Glomerular endothelial cell (primary cell): Measurements from ENCODE around the gene PTGS1. TPM values are rescaled to one million over a fixed set of nuclear protein-coding genes. Genes with fewer than 3 reads are reported as not detected.

Experiments used
- DNase-seq: peaks from one replicate; pipeline ENCODE4 v3.0.0-alpha.2; 2011; ENCODE audit warnings: low read depth, low spot score; ENCODE audit errors: extremely low read depth
- total RNA-seq: library from RNA; depleted of rRNA; stranded (reverse); fragments of >200 nt; gene quantifications from 2 replicates; pipeline ENCODE4 v1.2.3, GENCODE V29; 2015

The PTGS1 gene
- total RNA-seq, 1 donor from 2014 or later: 1.1 TPM

DNA sequence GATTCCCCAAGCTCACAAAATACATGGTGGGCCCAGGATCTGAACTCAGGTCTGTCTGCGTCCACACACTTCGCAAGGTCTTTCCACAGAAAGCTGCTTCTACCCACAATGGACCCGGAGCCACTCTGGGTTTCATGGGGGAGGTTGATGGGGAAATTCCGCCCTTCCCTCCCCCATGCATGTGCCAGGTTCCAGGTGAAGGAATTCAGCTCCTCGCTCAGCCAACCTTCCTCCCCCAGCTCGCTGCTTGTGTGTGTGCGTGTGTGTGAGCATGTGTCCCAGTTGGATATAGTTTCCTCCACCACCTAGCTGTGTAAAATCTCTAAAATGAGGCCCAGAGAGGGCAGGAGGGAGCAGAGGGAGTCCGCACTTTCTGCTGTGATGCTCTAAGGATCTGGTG is 1.0 kb downstream of the PTGS1 start:
- DNase-seq: no peak

DNA sequence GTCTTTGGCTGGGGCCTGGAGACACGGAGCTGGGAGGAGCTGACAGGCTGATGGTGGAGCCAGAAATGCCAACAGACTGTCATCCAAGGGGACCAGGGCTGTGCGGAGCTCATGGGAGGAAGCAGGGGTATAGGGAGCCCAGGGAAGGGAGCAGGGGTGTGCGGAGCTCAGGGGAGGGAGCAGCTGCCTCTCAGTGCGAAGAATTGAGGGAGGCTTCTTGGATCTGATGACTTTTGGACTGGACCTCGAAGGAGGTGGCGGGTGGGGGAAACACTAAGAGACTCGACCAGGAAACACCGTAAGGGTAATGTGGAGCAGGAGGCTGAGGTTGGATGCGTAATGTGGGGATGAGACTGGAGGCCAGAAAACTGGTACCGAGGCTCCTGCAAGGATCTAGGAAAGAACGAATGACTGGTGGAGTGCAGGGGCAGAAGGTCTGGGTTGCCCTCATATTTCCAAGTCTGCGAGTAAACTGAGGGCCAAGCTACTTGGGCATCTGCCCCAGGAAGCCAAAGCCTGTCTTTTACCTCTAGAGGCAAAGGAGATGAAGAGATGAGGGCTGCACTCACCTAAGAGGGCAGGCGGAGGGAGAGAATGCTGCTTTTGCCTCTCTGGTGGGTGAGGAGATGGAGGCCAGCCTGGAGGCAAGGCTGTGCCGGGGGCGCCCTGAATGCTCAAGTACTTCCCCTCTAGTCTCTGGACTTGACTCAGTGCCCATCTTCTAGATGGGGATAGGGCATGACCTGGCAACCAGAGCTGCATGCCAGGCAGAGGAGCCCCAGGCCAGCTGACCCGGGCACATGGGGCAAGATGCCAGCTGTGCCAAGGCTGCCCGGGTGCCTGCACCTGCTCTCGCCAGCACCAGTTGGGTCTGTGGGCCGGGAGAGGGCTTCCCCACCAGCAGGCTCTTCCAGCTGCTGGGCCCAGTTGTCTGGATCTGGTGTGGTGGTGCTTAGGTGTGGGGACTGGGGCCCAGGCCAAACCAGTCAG is 2.3 kb downstream of the PTGS1 start:
- no peak for DNase-seq

DNA sequence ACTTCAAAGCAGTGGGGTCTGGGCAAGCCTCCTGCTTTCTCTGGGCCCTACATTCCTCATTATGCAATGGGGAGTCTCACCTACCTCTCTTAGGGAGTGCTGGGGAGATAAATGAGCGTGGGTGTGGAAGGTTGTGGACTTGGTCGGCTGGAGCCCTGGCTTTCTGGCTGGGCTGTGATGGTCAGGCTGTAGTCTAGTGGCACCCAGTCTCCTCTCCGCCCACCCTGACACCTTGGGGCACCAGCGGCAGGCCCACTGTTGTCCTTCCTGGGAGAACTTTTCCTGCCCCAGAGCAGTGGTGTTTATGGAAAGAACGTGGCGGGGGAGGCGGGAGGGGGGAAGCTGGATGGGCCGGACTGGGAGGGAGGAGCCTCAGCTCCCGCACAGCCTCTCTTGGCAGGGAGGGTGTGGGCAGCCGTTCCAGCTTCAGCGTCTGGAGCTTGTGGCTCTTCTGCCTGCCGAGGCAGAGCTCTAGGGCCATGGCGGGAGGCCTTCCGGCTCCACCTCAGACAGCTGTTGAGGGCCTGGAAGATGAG is 4.1 kb downstream of the PTGS1 start:
- no peak for DNase-seq

DNA sequence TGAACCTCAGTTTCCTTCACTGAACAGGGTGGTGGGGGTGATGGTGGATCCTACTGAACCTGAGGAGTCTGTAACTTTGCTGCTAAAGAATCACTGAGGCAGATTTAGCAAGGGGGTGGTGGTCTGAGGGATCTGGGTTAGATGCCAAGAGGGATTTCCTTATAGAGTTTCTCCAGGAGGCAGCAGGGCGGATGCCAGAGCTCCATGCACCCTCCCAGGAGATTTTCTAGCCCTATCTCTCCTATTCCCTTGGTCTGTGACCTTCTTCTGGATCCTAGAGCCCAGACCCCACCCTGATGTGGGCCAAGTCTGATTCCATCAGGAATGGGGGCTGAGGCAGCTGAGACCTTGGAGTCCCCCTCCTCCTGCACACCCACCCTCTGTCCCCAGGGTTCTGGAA is 6.0 kb downstream of the PTGS1 start:
- no peak for DNase-seq

DNA sequence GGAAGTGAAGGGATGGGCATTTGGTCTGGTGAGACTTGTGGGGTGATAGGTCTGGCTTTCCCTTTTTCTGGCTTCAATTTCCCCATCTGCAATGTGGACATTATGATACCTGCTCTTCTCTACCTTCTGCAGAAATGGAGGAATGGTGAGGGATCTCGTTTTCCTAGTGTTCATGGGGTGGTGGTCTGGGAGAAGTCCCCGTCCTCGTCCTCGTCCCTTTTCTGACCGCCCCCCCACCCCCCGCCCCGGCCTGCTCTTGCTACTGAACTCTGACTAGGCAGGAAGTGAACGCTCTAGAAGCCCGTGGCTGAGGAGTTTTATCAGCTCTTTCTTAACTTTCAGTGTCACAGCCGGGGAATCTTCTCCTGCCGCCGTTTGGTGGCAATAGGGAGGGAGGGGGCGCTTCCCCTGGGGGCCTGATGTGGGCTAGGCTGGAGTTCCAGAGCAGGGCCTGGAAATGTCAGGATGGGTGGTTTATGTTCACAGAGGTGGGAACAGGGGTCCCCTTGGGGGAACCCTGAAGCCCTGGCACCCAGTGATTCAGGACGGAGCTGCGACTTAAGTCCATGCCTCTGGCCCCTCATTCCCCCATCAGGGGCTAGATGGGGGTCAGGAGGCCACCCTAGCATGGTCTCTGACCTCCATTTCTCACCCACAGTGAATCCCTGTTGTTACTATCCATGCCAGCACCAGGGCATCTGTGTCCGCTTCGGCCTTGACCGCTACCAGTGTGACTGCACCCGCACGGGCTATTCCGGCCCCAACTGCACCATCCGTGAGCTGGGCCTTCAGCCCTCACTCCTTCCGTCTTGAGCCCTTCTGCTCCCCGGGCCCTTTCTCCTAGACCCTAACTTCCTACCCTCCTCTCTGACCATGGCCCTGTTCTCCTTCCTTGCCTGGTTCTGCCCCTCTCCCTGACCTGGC is 6.7 kb downstream of the PTGS1 start:
- no peak for DNase-seq

DNA sequence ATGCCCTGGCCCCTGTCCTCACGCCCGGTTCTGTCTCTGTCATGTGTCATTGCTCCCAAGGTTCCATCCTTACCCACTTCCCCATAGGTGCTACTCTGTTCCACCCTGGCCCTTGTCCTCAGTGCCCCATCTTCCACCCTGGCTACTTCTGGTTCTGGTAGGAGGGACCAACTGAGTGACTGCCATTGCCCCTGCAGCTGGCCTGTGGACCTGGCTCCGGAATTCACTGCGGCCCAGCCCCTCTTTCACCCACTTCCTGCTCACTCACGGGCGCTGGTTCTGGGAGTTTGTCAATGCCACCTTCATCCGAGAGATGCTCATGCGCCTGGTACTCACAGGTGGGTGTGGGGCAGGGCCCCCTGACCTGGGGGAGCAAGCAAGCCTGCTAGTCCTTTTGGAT is 7.4 kb downstream of the PTGS1 start:
- DNase-seq: no peak

DNA sequence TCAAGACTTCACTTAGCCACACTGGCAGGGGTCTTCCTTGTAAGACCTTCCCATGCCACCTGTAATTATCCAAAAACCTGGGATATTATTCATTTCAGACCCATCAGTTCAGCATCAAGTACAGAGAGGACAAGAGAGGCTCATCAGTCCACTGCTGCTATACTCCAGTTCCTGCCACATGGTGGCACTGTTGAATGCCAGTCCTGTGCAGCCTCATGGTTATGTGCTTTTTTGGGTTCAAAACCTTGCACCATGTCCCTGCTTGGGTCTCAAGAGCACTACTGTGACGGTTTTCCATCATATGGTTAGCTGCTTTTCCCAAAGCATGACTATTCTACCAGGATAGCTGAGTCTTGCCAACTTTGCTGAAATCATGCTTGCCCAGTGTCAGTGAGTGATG is 8.5 kb downstream of the PTGS1 start:
- DNase-seq: no peak

DNA sequence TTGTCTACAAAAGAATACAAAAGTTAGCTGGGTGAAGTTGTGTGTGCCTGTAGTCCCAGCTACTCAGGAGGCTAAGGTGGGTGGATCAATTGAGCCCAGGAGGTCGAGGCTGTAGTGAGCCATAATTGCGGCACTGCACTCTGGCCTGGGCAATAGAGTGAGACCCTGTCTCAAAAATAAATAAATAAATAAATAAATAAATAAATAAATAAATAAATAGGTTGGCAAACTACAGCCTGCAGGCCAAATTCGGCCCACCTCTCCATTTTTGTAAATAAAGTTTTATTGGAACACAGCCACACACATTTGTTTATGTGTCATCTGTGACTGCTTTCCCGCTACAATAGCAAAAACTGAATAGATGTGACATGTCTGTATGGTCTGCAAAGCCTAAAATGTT is 9.5 kb downstream of the PTGS1 start:
- no peak for DNase-seq

DNA sequence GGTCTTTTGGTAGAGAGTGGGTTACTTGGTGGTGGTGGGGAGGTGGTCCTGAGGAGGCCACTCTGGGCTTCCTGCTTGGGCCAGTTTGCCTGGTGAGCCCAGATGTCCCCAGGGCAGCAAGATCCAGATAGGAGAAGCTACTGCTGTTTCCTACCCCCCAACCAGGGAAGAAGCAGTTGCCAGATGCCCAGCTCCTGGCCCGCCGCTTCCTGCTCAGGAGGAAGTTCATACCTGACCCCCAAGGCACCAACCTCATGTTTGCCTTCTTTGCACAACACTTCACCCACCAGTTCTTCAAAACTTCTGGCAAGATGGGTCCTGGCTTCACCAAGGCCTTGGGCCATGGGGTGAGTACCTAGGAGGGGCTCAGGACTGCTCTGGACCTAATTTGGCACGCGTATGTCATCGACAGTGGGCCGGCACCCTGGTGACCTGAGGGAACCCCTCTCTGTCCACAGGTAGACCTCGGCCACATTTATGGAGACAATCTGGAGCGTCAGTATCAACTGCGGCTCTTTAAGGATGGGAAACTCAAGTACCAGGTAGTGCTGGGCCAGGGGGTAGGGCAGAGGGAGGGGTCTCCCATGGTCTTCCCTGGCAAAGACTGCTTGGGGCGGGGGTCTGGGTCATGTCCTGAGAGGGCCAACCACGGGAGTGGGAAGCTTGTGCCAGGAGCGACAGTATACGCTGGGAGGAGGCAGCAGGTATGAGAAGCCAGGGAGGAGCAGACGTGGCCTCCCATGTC is 10.6 kb downstream of the PTGS1 start:
- DNase-seq: no peak

DNA sequence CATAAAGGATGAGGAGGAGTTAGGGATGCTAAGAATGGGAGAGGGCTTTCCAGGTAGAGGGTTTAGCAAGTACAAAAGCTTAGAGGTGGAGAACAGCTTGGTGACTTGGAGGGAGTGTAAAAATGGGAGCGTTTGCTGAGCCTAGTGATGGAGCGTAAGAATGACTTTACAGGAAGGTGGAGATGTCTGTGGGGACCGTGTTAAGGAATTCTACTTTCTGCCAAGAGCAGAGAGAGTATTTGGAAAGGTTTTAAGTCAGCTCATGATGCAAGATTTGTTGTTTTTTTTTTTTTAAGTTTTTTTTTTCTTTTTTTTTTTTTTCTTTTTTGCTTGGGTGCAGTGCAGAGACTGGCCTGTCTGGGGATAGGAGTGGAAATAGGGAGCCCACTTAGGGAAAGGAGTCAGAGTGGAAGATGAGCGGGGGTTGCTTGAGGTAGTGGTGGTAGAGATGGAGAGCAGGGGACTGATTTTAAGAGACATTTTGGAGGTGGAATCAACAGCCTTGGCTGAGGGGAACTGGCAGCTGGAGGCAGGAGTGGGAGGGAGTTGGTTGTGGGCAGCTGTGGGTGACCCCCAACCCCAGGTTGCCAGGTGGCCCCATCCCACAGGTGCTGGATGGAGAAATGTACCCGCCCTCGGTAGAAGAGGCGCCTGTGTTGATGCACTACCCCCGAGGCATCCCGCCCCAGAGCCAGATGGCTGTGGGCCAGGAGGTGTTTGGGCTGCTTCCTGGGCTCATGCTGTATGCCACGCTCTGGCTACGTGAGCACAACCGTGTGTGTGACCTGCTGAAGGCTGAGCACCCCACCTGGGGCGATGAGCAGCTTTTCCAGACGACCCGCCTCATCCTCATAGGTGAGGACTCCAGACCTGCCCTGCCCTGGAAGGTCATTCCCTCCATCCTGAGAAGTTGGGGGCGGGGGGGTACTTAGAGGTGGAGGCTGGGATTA is 12.4 kb downstream of the PTGS1 start:
- no peak for DNase-seq

DNA sequence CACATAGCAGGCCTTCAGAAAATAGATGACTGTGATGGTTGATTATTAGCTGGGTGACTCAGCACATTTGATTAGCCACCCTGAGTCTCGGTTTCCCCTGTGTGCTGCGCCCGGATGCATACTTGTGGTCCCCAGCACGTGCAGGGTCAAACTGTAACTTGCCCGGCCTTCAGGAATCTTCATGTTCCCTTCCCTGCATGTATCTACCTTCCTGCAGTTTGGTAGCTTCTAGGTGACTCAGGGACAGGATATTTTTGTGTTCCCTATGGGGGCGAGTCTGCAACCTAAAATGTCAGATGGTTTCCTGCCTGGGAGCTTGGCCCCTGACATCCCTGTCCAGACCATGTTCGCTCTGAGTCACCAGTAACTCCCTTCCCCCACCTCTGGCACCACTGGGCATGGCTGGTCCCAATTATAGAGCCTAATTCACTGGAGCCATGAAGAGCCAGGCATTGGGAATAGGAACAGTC is 13.2 kb downstream of the PTGS1 start:
- no peak for DNase-seq

DNA sequence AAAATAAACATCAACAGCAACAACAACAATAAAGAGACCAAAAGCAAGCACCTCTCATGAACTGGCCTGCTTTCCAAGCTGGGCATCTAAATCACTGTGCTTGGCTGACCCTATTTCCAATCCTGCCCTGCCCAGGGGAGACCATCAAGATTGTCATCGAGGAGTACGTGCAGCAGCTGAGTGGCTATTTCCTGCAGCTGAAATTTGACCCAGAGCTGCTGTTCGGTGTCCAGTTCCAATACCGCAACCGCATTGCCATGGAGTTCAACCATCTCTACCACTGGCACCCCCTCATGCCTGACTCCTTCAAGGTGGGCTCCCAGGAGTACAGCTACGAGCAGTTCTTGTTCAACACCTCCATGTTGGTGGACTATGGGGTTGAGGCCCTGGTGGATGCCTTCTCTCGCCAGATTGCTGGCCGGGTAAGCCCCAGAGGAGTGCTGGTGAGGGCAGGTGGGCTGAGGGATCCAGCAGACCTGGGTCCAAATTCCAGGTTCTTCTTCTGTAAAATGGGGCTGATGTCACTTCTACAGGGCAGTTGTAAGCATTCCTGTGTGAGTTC is 15.6 kb downstream of the PTGS1 start:
- no peak for DNase-seq

DNA sequence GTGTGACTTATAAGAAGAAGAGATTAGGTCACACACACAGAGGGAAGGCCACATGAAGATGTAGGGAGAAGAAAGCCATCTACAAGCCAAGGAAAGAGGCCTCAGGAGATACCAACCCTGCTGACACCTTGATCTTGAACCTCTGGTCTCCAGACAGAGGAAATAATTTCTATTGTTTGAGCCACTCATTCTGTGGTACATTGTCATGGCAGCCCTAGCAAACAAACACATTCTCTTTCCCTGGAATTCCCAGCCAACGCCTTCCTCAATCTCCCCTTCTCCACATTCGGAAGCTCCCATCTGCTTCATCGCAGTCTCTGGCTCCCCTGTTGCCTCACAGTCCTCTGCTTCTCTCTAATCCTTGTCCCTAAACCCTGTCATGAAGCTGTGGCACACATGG is 16.7 kb downstream of the PTGS1 start:
- DNase-seq: no peak

DNA sequence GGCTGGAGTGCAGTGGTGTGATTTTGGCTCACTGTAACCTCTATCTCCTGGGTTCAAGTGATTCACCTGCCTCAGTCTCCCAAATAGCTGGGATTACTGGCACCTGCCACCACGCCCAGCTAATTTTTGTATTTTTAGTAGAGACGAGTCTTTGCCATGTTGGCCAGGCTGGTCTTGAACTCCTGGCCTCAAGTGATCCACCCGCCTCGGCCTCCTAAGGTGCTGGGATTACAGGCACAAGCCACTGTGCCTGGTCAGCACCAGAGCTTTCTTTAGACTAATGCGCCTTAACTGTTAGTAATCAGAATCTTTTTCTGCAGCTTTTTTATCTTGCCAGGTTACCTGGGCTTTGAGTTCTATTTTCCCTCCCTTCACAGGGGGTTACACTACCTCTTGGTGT is 18.4 kb downstream of the PTGS1 start:
- no peak for DNase-seq

DNA sequence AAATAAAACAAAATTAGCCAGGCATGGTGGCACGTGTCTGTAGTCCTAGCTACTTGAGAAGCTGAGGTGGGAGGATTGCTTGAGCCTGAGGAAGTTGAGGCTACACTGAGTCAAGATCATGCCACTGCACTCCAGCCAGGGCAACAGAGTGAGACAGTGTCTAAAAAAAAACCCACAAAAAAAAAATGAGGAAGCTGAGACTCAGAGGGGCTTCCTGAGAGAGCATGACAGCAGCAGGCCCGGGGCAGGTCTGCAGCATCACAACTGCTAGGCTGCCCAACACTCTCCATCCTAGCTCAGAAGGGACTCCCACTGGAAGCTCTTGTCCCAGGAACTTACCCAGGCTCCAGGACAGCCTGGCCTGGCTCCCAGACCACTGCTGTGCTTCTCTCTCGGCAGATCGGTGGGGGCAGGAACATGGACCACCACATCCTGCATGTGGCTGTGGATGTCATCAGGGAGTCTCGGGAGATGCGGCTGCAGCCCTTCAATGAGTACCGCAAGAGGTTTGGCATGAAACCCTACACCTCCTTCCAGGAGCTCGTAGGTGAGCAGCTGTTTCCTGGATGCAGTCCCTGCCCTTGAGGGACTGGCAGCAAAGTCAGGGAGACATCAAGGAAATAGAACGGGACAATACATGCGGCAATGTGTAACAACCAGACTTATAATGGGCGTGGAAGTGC is 19.1 kb downstream of the PTGS1 start:
- no peak for DNase-seq

DNA sequence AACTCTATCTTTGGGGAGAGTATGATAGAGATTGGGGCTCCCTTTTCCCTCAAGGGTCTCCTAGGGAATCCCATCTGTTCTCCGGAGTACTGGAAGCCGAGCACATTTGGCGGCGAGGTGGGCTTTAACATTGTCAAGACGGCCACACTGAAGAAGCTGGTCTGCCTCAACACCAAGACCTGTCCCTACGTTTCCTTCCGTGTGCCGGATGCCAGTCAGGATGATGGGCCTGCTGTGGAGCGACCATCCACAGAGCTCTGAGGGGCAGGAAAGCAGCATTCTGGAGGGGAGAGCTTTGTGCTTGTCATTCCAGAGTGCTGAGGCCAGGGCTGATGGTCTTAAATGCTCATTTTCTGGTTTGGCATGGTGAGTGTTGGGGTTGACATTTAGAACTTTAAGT is 21.5 kb downstream of the PTGS1 start:
- DNase-seq: no peak

DNA sequence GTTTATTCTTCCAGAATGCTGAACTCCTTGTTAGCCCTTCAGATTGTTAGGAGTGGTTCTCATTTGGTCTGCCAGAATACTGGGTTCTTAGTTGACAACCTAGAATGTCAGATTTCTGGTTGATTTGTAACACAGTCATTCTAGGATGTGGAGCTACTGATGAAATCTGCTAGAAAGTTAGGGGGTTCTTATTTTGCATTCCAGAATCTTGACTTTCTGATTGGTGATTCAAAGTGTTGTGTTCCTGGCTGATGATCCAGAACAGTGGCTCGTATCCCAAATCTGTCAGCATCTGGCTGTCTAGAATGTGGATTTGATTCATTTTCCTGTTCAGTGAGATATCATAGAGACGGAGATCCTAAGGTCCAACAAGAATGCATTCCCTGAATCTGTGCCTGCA is 21.9 kb downstream of the PTGS1 start:
- no peak for DNase-seq

DNA sequence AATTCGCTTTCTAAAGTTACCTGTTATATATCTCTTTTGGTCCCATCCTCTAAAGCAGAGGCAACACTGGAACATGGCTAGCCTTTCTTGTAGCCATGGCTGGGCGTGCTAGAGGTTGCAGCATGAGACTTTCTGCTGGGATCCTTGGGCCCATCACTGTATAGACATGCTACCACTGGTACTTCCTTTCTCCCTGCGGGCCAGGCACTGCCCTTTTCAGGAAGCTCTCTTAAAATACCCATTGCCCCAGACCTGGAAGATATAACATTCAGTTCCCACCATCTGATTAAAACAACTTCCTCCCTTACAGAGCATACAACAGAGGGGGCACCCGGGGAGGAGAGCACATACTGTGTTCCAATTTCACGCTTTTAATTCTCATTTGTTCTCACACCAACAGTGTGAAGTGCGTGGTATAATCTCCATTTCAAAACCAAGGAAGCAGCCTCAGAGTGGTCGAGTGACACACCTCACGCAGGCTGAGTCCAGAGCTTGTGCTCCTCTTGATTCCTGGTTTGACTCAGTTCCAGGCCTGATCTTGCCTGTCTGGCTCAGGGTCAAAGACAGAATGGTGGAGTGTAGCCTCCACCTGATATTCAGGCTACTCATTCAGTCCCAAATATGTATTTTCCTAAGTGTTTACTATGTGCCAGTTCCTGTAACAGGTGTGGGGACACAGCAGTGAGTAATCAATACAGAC is 22.6 kb downstream of the PTGS1 start:
- DNase-seq: no peak
